DMS 273 (cell line): ENCODE results near the gene LYPD1.
"Not testable (repeated sequence)": the region's sequence is repeated elsewhere in the genome, so short reads cannot be mapped to it uniquely, and the experiment has no call there.

Source experiments
- DNase-seq: peaks from one replicate; lab custom pipeline; 2025; ENCODE audit not compliant: unreplicated experiment; lab: John Stamatoyannopoulos, UW

Gene LYPD1, protein sequence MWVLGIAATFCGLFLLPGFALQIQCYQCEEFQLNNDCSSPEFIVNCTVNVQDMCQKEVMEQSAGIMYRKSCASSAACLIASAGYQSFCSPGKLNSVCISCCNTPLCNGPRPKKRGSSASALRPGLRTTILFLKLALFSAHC

DNA sequence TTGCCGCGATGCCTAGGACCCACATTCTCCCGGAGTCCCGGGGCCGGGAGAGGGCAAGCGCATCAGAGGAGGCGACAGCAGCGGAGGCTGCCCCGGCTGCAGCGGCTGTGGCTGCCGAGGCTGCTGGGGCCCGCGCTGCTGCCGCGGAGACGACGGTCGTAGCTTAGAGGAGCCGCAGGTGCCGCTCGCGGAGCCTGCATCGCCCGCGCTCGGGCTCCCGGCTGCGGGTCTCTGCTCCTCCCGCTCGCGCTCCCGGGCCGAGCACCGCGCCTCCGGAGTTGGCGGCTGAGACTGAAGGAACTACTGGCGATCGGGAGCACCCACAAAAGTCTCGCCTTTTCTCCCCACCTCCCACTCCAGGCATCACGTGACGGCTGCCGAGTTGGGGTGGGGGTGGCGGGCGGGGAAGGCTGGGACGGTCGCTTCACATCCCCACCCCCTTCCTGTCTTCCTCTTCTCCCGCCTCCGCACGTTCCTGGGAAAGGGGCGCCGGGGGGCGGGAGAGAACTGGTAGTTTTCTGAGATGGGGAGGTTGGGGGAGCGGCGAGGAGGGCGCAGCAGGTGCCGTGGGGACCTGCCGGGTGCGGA is at the start of gene LYPD1:
Gene LYPD1, minus strand, starts transcription at position 298 of the 588 bp plus-strand sequence. Its CDS starts 273 bp downstream, at position 25.
- DNase-seq = peak; percentile 72

DNA sequence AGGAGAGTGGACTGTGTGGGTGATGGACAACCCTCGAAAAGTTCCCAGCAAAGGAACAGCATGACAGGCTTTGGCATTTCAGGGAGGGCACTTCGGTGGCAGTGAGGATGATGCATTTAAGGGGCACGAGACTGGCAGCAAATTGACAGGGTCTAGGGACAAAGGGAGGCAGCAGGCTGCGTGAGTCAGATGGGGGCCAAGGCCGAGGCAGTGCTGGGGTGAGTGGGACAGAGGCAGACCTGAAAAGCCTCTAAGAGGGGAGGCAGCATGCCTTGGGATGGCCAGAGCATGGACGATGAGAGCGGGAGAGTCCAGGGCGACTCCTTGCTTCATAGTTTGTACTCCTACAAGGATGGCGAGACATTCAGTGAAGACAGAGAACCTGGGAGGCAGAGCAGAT is 49.5 kb upstream of the LYPD1 start:
- DNase-seq = no peak

- no peak for DNase-seq
Observed at GRCh38 chr2:132716954-132717353, 46.9 kb upstream of the LYPD1 start.

- DNase-seq = peak; percentile 51
Observed at GRCh38 chr2:132715386-132716351, 45.7 kb upstream of the LYPD1 start.

DNA sequence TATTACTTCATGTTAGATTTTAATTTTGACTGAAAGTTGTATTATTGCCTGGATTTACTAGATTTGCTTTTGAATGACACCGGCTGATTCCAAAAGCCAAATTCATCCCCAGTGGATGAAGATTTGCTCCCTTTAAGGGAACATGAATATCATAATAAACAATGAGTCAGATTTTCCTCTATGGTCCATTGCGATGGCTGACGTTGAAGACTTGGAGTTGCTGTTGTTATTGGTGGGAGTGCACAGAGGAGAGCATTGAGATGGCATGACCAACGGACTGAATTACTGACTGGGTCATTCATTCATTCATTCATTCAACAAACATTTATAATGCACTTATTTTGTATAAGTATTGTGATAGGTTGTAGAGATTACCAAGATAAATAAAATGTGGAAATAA is 33.4 kb upstream of the LYPD1 start:
- no peak for DNase-seq

DNA sequence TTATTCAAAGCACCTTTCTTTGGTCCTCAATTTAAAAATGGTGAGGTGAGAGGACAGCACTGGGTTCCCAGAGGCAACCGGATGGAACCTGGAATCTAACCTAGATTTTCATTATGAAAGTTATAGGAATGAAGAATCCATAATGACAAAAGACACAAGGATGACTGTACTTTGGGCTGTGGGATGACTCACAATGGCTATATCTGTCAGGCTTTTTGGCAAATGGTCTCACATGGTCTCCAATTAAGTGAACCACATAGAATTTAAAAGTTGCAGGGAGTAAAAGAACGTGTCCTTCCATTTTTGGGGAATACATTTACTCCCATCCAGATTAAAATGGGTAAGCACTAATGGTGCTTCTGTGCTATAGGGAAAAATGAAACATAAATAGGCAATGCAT is 31.8 kb upstream of the LYPD1 start:
- DNase-seq = no peak

GRCh38 chr2:132699802-132700201 is 29.8 kb upstream of the LYPD1 start:
- not testable (repeated sequence) for DNase-seq

DNA sequence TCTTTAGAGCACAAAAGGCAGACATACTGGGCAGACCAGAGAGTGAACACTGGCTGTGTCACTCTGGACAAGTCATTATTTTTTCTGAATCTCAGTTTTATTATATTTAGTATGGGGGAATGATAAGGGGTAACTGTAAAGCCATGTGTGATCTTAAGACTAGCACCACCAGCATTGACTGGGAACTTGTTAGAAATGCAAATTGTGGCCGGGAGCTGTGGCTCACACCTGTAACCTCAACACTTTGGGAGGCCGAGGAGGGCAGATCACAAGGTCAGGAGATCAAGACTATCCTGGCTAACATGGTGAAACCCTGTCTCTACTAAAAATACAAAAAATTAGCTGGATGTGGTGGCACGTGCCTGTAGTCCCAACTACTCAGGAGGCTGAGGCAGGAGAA is 28.3 kb upstream of the LYPD1 start:
- not testable (repeated sequence) for DNase-seq

- no peak for DNase-seq
Observed at GRCh38 chr2:132697556-132698205, 27.7 kb upstream of the LYPD1 start.

- DNase-seq = no peak
Observed at GRCh38 chr2:132692816-132693215, 22.8 kb upstream of the LYPD1 start.

DNA sequence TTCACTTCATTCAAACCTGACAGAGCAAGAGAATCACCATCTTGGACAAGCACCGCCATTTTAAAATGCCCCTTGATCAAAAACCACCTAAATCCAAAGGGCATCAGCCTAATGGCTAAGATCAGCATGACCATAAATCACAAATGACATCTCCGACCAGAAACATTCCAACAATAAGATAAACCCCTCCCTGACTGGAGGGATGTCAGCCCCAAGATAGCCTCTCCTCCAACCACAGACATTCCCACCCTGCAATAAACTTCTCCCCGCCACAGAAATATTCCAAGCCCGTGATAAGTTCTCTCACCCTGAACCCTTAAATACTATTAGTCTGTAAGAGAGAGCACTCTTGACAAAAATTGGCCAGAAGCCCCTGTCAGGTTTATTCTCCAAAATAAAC is 21.6 kb upstream of the LYPD1 start:
- no peak for DNase-seq

- DNase-seq = no peak
Observed at GRCh38 chr2:132690664-132691303, 20.8 kb upstream of the LYPD1 start.

- no peak for DNase-seq
Observed at GRCh38 chr2:132681766-132682165, 11.8 kb upstream of the LYPD1 start.

GRCh38 chr2:132680544-132680943 is 10.5 kb upstream of the LYPD1 start:
- DNase-seq = no peak

DNA sequence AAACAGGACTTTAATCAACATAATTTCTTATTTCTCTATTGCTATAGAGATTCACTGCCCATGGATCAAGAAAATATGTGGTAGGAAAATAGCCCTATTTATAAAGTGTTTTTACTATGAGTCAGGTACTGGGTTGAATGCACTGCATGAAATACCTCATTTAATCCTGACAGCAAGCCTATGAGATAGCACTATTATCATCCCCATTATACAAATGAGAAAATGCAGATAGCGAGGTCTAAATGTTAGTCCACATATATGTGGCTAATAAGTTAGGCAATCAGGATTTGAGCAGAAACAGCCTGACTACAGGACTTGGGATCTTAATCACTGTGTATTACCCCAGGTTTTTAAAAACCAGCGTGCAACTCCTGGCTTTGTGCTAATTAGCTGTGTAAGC is 8.5 kb upstream of the LYPD1 start:
- no peak for DNase-seq

DNA sequence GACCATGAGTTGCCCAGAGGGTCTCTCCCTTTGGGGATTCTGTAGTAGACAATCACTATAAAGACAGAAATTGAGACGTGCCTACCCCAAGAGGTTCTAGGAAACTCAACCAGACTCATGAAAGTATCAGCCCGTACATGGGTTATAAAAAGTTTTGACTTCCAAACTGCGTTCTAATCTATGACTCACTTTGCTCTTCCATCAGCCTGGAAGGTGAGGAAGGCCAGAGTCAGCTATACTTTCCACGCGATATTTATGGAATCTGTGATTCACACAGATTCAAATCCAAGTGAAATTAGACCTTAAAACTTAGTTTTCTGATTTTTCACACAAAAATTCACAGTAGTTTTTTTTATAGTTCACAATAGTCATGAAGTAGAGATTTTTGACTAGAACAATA is 7.7 kb upstream of the LYPD1 start:
- DNase-seq = no peak

DNA sequence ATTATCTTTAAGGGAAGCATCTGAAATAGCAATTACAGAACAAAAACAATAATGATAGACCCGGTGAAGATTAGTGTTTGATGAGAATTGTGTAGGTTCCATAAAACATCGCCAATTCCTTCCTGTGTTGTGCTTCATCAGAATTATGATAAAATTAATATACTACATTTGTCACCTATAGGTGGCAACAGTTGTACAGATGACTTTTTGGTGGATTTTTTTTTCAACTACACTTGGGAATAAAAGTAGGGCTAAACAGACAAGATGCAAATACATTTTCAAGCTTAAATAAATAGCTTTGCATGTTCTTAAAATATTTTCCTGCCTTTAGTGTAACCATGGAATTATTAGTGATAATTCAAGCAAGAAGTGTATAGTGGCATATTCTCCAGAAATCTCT is 7.0 kb upstream of the LYPD1 start:
- peak; percentile 6 for DNase-seq

DNA sequence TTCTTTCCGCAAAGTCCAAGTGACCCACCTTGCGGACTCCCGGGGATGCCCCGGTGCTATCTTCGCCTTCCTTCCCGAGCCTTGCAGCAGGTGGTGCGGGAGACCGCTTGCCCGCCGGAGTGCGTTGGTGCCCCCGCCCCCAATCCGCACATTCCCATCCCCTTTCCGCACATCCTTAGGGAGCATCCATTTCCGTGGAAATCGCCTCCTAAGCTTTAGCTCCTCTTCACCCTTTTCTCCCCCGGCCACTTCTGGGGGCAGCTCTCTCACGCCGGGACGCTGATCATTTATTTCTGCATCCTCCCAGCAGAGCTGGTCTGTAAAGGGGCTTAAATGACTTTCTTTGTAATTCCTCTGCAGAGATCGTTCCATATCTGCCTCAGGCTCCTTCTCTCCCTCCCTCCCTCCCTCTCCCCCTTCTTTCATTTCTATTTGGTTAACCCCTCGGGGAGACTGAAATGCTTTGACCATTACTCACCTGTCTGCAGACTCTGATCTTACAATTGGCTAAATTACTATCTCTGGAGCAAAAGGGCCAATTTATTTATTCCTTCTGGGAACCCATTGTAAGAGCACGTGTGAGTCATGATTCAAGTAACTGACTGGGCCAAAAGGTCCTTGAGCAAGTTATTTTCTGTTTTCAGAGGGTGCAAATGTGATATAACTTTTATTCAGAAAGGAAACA is 1.3 kb upstream of the LYPD1 start:
- peak; percentile 39 for DNase-seq

GRCh38 chr2:132670496-132671150 is 618 bp upstream of the LYPD1 start:
- peak; percentile 51 for DNase-seq
